ENCODE measurements around the gene OTUD1.

OTUD1 gene

DNA sequence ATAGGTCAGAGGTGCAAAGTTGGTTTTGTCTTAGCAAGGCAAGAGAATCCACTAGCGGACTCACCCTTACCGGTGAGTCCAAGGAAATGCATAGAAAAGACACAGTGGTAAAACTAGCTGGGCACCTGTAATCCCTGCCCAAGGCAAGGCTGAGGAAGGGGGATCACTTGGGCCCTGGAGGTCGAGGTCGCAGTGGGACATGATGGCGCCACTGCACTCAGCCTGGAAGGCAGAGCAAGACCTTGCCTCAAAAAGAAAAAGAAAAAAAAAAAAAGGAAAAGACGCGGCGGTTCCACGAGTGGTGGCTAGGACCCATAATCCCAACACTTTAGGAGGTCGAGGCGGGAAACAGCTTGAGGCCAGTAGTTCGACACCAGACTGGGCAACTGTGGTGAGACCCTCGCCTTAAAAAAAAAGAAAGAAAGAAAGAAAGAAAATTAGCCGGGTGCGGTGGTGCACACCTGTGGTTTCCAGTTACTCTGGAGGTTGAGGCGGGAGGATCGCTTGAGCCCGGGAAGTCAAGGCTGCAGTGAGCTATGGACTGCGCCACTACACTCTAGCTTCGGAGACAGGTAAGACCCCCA, 820 bp upstream of the OTUD1 start:
- H4K91ac ChIP-seq (ENCODE audit: low read length) = peak overlapping the region; percentile 53
- H3K18ac ChIP-seq (ENCODE audit: low read depth in 1 of 2, low read length in 2 of 2) = peak overlapping the region; percentile 55 to 88
- no peak overlapping the region for H3K14ac ChIP-seq (ENCODE audit: low read length in 2 of 2)
- no peak overlapping the region for H3K4me2 ChIP-seq (ENCODE audit: low read length, poor library complexity, severe bottlenecking)
- DNase-seq = no peak
- peak overlapping the region; percentile 76 for H3K9ac ChIP-seq (ENCODE audit: low read length)
- peaks cover 6% of the 10 kb centered on the region for H3K79me1 ChIP-seq (replicated peaks; ENCODE audit: low read length, poor library complexity, severe bottlenecking)
- H3K4me3 ChIP-seq (ENCODE audit: insufficient read depth in 1 of 2, low read depth in 1 of 2, low read length in 2 of 2) = peak overlapping the region in 1 of 2 experiments; percentile 77
- H3K4me1 ChIP-seq (ENCODE audit: control insufficient read depth, insufficient read depth, low read depth, low read length) = peaks cover 6% of the 10 kb centered on the region
- 96% methylated on average over 19 of the region's 20 CpGs for WGBS
- H4K8ac ChIP-seq (ENCODE audit: low read length) = peak overlapping the region; percentile 72
- peaks cover 0 to under 1% of the 10 kb centered on the region in 2 experiments for H3K36me3 ChIP-seq (ENCODE audit: control insufficient read depth in 1 of 2, insufficient read depth in 2 of 2, low read depth in 1 of 2, low read length in 2 of 2)
- no peak overlapping the region for H3K23ac ChIP-seq (ENCODE audit: low read length in 2 of 2)
- no peak overlapping the region for H2AK5ac ChIP-seq (ENCODE audit: low read length, severe bottlenecking)
- no peaks in the 10 kb centered on the region for H3K9me3 ChIP-seq (ENCODE audit: control insufficient read depth, low read length)
- H2BK15ac ChIP-seq (ENCODE audit: low read depth, poor library complexity, severe bottlenecking) = peak overlapping the region; percentile 21
- peak overlapping the region; percentile 3 for H3K27ac ChIP-seq (ENCODE audit: low read length, poor library complexity, severe bottlenecking)
- H2BK12ac ChIP-seq (ENCODE audit: low read length in 2 of 2) = no peak overlapping the region
- H3K27me3 ChIP-seq (ENCODE audit: control insufficient read depth in 1 of 2, insufficient read depth in 1 of 2, low read length in 2 of 2) = no peaks in the 10 kb centered on the region
- no peak overlapping the region for H2BK120ac ChIP-seq (ENCODE audit: low read depth, low read length)
- H3K4ac ChIP-seq (ENCODE audit: low read depth in 1 of 2, low read length in 2 of 2) = peak overlapping the region in 1 of 2 experiments; percentile 14
- H2AFZ ChIP-seq (ENCODE audit: low read depth, low read length) = peak overlapping the region; percentile 67
- H2BK5ac ChIP-seq (ENCODE audit: low read depth, low read length, poor library complexity, severe bottlenecking) = no peak overlapping the region

- Histone ChIP-seq H3K9ac (ENCODE audit: low read length) (peak overlapping the region; percentile 87), H3K36me3 (ENCODE audit: control insufficient read depth in 1 of 2, insufficient read depth in 2 of 2, low read depth in 1 of 2, low read length in 2 of 2) (peaks cover 0 to 5% of the 10 kb centered on the region in 2 experiments), H3K27ac (ENCODE audit: low read length, poor library complexity, severe bottlenecking) (no peak overlapping the region), H4K8ac (ENCODE audit: low read length) (peak overlapping the region; percentile 46), H3K18ac (ENCODE audit: low read depth in 1 of 2, low read length in 2 of 2) (peak overlapping the region; percentile 11 to 71), H3K79me1 (replicated peaks; ENCODE audit: low read length, poor library complexity, severe bottlenecking) (peaks cover 7% of the 10 kb centered on the region), H3K14ac (ENCODE audit: low read length in 2 of 2) (peak overlapping the region; percentile 62 to 92), H3K23ac (ENCODE audit: low read length in 2 of 2) (peak overlapping the region in 1 of 2 experiments; percentile 85), H3K4me3 (ENCODE audit: insufficient read depth in 1 of 2, low read depth in 1 of 2, low read length in 2 of 2) (peak overlapping the region; percentile 85 to 86), H2AK5ac (ENCODE audit: low read length, severe bottlenecking) (no peak overlapping the region), H2BK15ac (ENCODE audit: low read depth, poor library complexity, severe bottlenecking) (peak overlapping the region; percentile 98), H2BK12ac (ENCODE audit: low read length in 2 of 2) (no peak overlapping the region), H3K4me1 (ENCODE audit: control insufficient read depth, insufficient read depth, low read depth, low read length) (peaks cover 8% of the 10 kb centered on the region), H2AFZ (ENCODE audit: low read depth, low read length) (peak overlapping the region; percentile 73), H2BK120ac (ENCODE audit: low read depth, low read length) (peak overlapping the region; percentile 89), H3K9me3 (ENCODE audit: control insufficient read depth, low read length) (no peaks in the 10 kb centered on the region), H3K4ac (ENCODE audit: low read depth in 1 of 2, low read length in 2 of 2) (peak overlapping the region; percentile 78 to 84), H2BK5ac (ENCODE audit: low read depth, low read length, poor library complexity, severe bottlenecking) (no peak overlapping the region), H3K4me2 (ENCODE audit: low read length, poor library complexity, severe bottlenecking) (peak overlapping the region; percentile 89), H3K27me3 (ENCODE audit: control insufficient read depth in 1 of 2, insufficient read depth in 1 of 2, low read length in 2 of 2) (no peaks in the 10 kb centered on the region), H4K91ac (ENCODE audit: low read length) (peak overlapping the region; percentile 74)
- WGBS = 0% methylated on average over 30 of the region's 80 CpGs
- DNase-seq = no peak
Observed at GRCh38 chr10:23439452-23439960, 631 bp downstream of the OTUD1 start.

GRCh38 chr10:23439961-23440889, 1.4 kb downstream of the OTUD1 start:
- 2% methylated on average over 59 of the region's 73 CpGs for WGBS
- Histone ChIP-seq H3K4ac (ENCODE audit: low read depth in 1 of 2, low read length in 2 of 2) (peak overlapping the region; percentile 78 to 84), H2BK12ac (ENCODE audit: low read length in 2 of 2) (no peak overlapping the region), H2BK15ac (ENCODE audit: low read depth, poor library complexity, severe bottlenecking) (peak overlapping the region; percentile 98), H3K79me1 (replicated peaks; ENCODE audit: low read length, poor library complexity, severe bottlenecking) (peaks cover 7% of the 10 kb centered on the region), H4K8ac (ENCODE audit: low read length) (peak overlapping the region; percentile 46), H3K14ac (ENCODE audit: low read length in 2 of 2) (peak overlapping the region in 1 of 2 experiments; percentile 62), H3K36me3 (ENCODE audit: control insufficient read depth in 1 of 2, insufficient read depth in 2 of 2, low read depth in 1 of 2, low read length in 2 of 2) (peaks cover 0 to 5% of the 10 kb centered on the region in 2 experiments), H3K9ac (ENCODE audit: low read length) (peak overlapping the region; percentile 87), H2AK5ac (ENCODE audit: low read length, severe bottlenecking) (no peak overlapping the region), H3K18ac (ENCODE audit: low read depth in 1 of 2, low read length in 2 of 2) (peak overlapping the region; percentile 11 to 71), H3K4me2 (ENCODE audit: low read length, poor library complexity, severe bottlenecking) (peak overlapping the region; percentile 89), H3K4me1 (ENCODE audit: control insufficient read depth, insufficient read depth, low read depth, low read length) (peaks cover 8% of the 10 kb centered on the region), H2BK120ac (ENCODE audit: low read depth, low read length) (peak overlapping the region; percentile 89), H3K4me3 (ENCODE audit: insufficient read depth in 1 of 2, low read depth in 1 of 2, low read length in 2 of 2) (peak overlapping the region; percentile 85 to 86), H3K27me3 (ENCODE audit: control insufficient read depth in 1 of 2, insufficient read depth in 1 of 2, low read length in 2 of 2) (no peaks in the 10 kb centered on the region), H4K91ac (ENCODE audit: low read length) (no peak overlapping the region), H3K27ac (ENCODE audit: low read length, poor library complexity, severe bottlenecking) (no peak overlapping the region), H3K9me3 (ENCODE audit: control insufficient read depth, low read length) (no peaks in the 10 kb centered on the region), H2BK5ac (ENCODE audit: low read depth, low read length, poor library complexity, severe bottlenecking) (no peak overlapping the region), H2AFZ (ENCODE audit: low read depth, low read length) (peak overlapping the region; percentile 73), H3K23ac (ENCODE audit: low read length in 2 of 2) (peak overlapping the region; percentile 41 to 85)
- DNase-seq = peak; percentile 58

DNA sequence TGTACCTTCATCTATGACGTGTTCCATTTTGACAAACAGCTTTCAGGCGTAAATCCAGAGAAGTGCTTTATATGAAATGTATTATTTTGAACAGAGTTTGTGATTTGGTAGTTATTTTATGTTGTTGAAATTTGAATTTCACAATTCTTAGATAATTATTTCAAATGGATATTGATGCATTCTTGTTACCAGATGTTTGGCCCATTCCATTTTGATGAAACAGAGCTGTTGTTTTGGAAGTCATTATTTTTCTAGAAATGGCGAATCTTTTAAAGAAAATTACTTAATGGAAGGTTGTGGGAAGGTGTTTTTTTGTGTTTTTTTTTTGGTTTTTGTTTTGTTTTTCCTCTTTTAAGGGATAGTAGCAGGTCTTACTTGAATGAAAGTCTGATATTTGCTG, 2.4 kb downstream of the OTUD1 start:
- Histone ChIP-seq H4K91ac (ENCODE audit: low read length) (no peak overlapping the region), H2AFZ (ENCODE audit: low read depth, low read length) (no peak overlapping the region), H3K9ac (ENCODE audit: low read length) (peak overlapping the region; percentile 87), H3K27me3 (ENCODE audit: control insufficient read depth in 1 of 2, insufficient read depth in 1 of 2, low read length in 2 of 2) (no peaks in the 10 kb centered on the region), H3K14ac (ENCODE audit: low read length in 2 of 2) (no peak overlapping the region), H3K4me3 (ENCODE audit: insufficient read depth in 1 of 2, low read depth in 1 of 2, low read length in 2 of 2) (peak overlapping the region in 1 of 2 experiments; percentile 85), H3K36me3 (ENCODE audit: control insufficient read depth in 1 of 2, insufficient read depth in 2 of 2, low read depth in 1 of 2, low read length in 2 of 2) (peaks cover 0 to 10% of the 10 kb centered on the region in 2 experiments), H3K9me3 (ENCODE audit: control insufficient read depth, low read length) (no peaks in the 10 kb centered on the region), H2BK12ac (ENCODE audit: low read length in 2 of 2) (no peak overlapping the region), H3K79me1 (replicated peaks; ENCODE audit: low read length, poor library complexity, severe bottlenecking) (peaks cover 7% of the 10 kb centered on the region), H4K8ac (ENCODE audit: low read length) (no peak overlapping the region), H3K4me1 (ENCODE audit: control insufficient read depth, insufficient read depth, low read depth, low read length) (peaks cover 8% of the 10 kb centered on the region), H2AK5ac (ENCODE audit: low read length, severe bottlenecking) (no peak overlapping the region), H3K4ac (ENCODE audit: low read depth in 1 of 2, low read length in 2 of 2) (no peak overlapping the region), H2BK120ac (ENCODE audit: low read depth, low read length) (no peak overlapping the region), H3K18ac (ENCODE audit: low read depth in 1 of 2, low read length in 2 of 2) (no peak overlapping the region), H3K23ac (ENCODE audit: low read length in 2 of 2) (no peak overlapping the region), H2BK5ac (ENCODE audit: low read depth, low read length, poor library complexity, severe bottlenecking) (no peak overlapping the region), H2BK15ac (ENCODE audit: low read depth, poor library complexity, severe bottlenecking) (no peak overlapping the region), H3K27ac (ENCODE audit: low read length, poor library complexity, severe bottlenecking) (no peak overlapping the region), H3K4me2 (ENCODE audit: low read length, poor library complexity, severe bottlenecking) (no peak overlapping the region)
- DNase-seq = no peak
- WGBS = 91% methylated on average over 2 of the region's 3 CpGs
